Glutamatergic neuron (in vitro differentiated cells): ENCODE data around the gene SIL1. TPM values are rescaled to one million over a fixed set of nuclear protein-coding genes. Genes with fewer than 3 reads are reported as not detected.

Source experiments
- DNase-seq: peaks from one replicate; pipeline ENCODE4 v3.0.0; 2022
- H3K27ac Mint-ChIP-seq: one replicate; pipeline ENCODE4 v1.8.0; 2020; ENCODE audit warnings: mild to moderate bottlenecking, mixed read lengths, inconsistent platforms; ENCODE audit not compliant: unreplicated experiment
- H3K27me3 Mint-ChIP-seq: one replicate; pipeline ENCODE4 v1.8.0; 2020; ENCODE audit warnings: mild to moderate bottlenecking, moderate library complexity, mixed read lengths, inconsistent platforms; ENCODE audit not compliant: unreplicated experiment
- H3K36me3 Mint-ChIP-seq: one replicate; pipeline ENCODE4 v1.8.0; 2020; ENCODE audit warnings: mild to moderate bottlenecking, mixed read lengths, inconsistent platforms; ENCODE audit not compliant: unreplicated experiment
- H3K4me1 Mint-ChIP-seq: one replicate; pipeline ENCODE4 v1.8.0; 2020; ENCODE audit warnings: mild to moderate bottlenecking, low read depth, mixed read lengths, inconsistent platforms; ENCODE audit not compliant: unreplicated experiment
- H3K4me3 Mint-ChIP-seq: one replicate; pipeline ENCODE4 v1.8.0; 2020; ENCODE audit warnings: mild to moderate bottlenecking, mixed read lengths, inconsistent platforms; ENCODE audit not compliant: unreplicated experiment
- H3K9me3 Mint-ChIP-seq: one replicate; pipeline ENCODE4 v1.8.0; 2020; ENCODE audit warnings: mild to moderate bottlenecking, moderate library complexity, mixed read lengths, inconsistent platforms; ENCODE audit not compliant: unreplicated experiment
- CTCF ChIP-seq: fragments of 200-600 bp; sonication (generic); IDR thresholded peaks from one replicate; pipeline ENCODE4 v1.5.0; 2021; ENCODE audit not compliant: partially characterized antibody, unreplicated experiment
- total RNA-seq: library from RNA; stranded (reverse); fragmentation: NEBNext Ultra II Directional; extraction: Animal tissue kit (Norgen Biotek cat#: 25700); gene quantifications from one replicate; pipeline ENCODE4 v1.2.1, GENCODE V29; 2021; ENCODE audit not compliant: unreplicated experiment

The SIL1 gene
- total RNA-seq, 1 donor from 2014 or later: 15.9 TPM

- DNase-seq: no peak
- Mint-ChIP-seq H3K4me3 (no peak overlapping the region), H3K36me3 (no peaks in the 10 kb centered on the region), H3K4me1 (peaks cover 25% of the 10 kb centered on the region), H3K9me3 (peaks cover 5% of the 10 kb centered on the region), H3K27me3 (peaks cover 8% of the 10 kb centered on the region), H3K27ac (no peak overlapping the region)
- no peak for TF ChIP-seq CTCF
Observed at GRCh38 chr5:138914338-138914737, 283.8 kb downstream of the SIL1 start.

- no peak for TF ChIP-seq CTCF
- no peak for DNase-seq
- Mint-ChIP-seq H3K4me1 (peaks cover 22% of the 10 kb centered on the region), H3K36me3 (no peaks in the 10 kb centered on the region), H3K4me3 (no peak overlapping the region), H3K9me3 (peaks cover 5% of the 10 kb centered on the region), H3K27me3 (peaks cover 7% of the 10 kb centered on the region), H3K27ac (no peak overlapping the region)
Observed at GRCh38 chr5:138913773-138914172, 284.4 kb downstream of the SIL1 start.

- Mint-ChIP-seq H3K4me1 (peaks cover 21% of the 10 kb centered on the region), H3K27me3 (peaks cover 8% of the 10 kb centered on the region), H3K27ac (peak overlapping the region; percentile 5)
Observed at GRCh38 chr5:138912093-138912492, 286.1 kb downstream of the SIL1 start.

GRCh38 chr5:138911441-138911840 lies 286.7 kb downstream of the SIL1 start:
- Mint-ChIP-seq H3K4me1 (peaks cover 21% of the 10 kb centered on the region), H3K27me3 (peaks cover 8% of the 10 kb centered on the region), H3K27ac (peak overlapping the region; percentile 5), H3K9me3 (peaks cover 6% of the 10 kb centered on the region), H3K4me3 (no peak overlapping the region), H3K36me3 (no peaks in the 10 kb centered on the region)
- no peak for TF ChIP-seq CTCF
- no peak for DNase-seq

More at GRCh38 chr5:138912093-138912492, 286.1 kb downstream of the SIL1 start:
- H3K4me3 Mint-ChIP-seq: no peak overlapping the region
- no peak for DNase-seq
- H3K9me3 Mint-ChIP-seq: peaks cover 5% of the 10 kb centered on the region
- no peak for TF ChIP-seq CTCF
- no peaks in the 10 kb centered on the region for H3K36me3 Mint-ChIP-seq

GRCh38 chr5:138910546-138911185 lies 287.5 kb downstream of the SIL1 start:
- H3K27ac Mint-ChIP-seq: peak overlapping the region; percentile 49
- TF ChIP-seq CTCF: no peak
- peaks cover 6% of the 10 kb centered on the region for H3K9me3 Mint-ChIP-seq
- no peaks in the 10 kb centered on the region for H3K36me3 Mint-ChIP-seq
- no peak for DNase-seq
- H3K4me1 Mint-ChIP-seq: peaks cover 21% of the 10 kb centered on the region
- H3K4me3 Mint-ChIP-seq: peak overlapping the region; percentile 1
- H3K27me3 Mint-ChIP-seq: peaks cover 4% of the 10 kb centered on the region
